ENCODE measurements around the gene PLB1. TPM values are rescaled to one million over a fixed set of nuclear protein-coding genes. Genes with fewer than 3 reads are reported as not detected.

The PLB1 gene
- polyA plus RNA-seq, 1 donor from 2014 or later: 2.8 TPM

DNA sequence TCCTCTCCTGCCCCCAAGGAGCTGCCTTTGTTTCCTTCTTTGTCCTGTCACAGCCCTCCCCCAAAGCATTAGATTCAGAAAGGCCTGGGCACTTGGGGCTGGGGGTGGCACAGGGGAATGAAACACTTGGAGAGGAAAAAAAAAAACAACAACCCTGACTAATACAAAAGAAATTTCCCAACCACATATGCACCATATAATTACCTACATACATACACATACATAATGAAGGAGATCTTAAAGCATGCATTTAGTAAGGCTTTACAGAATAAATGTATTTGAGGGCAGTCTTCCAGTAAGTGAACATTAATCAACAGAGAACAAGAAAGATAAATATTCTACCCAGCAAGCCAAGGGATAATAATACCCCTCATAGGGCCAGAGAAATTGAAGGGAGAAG is 185.7 kb downstream of the PLB1 start:
- no peak overlapping the region for H3K27ac ChIP-seq (ENCODE audit: low read length)
- H3K79me2 ChIP-seq (replicated peaks; ENCODE audit: insufficient read depth, low read length): no peaks in the 10 kb centered on the region
- no peaks in the 10 kb centered on the region for H3F3A ChIP-seq (ENCODE audit: insufficient read depth, low read length, poor library complexity, severe bottlenecking)
- H4K20me1 ChIP-seq (ENCODE audit: insufficient read depth): no peaks in the 10 kb centered on the region
- H3K36me3 ChIP-seq (ENCODE audit: insufficient read depth, low read length): no peaks in the 10 kb centered on the region
- TF ChIP-seq, protein P1, sequence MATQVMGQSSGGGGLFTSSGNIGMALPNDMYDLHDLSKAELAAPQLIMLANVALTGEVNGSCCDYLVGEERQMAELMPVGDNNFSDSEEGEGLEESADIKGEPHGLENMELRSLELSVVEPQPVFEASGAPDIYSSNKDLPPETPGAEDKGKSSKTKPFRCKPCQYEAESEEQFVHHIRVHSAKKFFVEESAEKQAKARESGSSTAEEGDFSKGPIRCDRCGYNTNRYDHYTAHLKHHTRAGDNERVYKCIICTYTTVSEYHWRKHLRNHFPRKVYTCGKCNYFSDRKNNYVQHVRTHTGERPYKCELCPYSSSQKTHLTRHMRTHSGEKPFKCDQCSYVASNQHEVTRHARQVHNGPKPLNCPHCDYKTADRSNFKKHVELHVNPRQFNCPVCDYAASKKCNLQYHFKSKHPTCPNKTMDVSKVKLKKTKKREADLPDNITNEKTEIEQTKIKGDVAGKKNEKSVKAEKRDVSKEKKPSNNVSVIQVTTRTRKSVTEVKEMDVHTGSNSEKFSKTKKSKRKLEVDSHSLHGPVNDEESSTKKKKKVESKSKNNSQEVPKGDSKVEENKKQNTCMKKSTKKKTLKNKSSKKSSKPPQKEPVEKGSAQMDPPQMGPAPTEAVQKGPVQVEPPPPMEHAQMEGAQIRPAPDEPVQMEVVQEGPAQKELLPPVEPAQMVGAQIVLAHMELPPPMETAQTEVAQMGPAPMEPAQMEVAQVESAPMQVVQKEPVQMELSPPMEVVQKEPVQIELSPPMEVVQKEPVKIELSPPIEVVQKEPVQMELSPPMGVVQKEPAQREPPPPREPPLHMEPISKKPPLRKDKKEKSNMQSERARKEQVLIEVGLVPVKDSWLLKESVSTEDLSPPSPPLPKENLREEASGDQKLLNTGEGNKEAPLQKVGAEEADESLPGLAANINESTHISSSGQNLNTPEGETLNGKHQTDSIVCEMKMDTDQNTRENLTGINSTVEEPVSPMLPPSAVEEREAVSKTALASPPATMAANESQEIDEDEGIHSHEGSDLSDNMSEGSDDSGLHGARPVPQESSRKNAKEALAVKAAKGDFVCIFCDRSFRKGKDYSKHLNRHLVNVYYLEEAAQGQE (IDR thresholded peaks at IDR 0.05; ENCODE audit: borderline replicate concordance): no peak
- H3K9ac ChIP-seq (ENCODE audit: low read length): no peak overlapping the region
- H2AFZ ChIP-seq (ENCODE audit: low read depth, low read length): no peak overlapping the region
- no peaks in the 10 kb centered on the region for H3K27me3 ChIP-seq (ENCODE audit: insufficient read depth, low read depth, low read length)
- H3K9me3 ChIP-seq (ENCODE audit: low read length): no peaks in the 10 kb centered on the region
- H3K9me2 ChIP-seq (ENCODE audit: insufficient read depth, low read length): no peaks in the 10 kb centered on the region
- H3K4me3 ChIP-seq (ENCODE audit: low read length): no peak overlapping the region
- H3K4me2 ChIP-seq (ENCODE audit: low read length): no peak overlapping the region

DNA sequence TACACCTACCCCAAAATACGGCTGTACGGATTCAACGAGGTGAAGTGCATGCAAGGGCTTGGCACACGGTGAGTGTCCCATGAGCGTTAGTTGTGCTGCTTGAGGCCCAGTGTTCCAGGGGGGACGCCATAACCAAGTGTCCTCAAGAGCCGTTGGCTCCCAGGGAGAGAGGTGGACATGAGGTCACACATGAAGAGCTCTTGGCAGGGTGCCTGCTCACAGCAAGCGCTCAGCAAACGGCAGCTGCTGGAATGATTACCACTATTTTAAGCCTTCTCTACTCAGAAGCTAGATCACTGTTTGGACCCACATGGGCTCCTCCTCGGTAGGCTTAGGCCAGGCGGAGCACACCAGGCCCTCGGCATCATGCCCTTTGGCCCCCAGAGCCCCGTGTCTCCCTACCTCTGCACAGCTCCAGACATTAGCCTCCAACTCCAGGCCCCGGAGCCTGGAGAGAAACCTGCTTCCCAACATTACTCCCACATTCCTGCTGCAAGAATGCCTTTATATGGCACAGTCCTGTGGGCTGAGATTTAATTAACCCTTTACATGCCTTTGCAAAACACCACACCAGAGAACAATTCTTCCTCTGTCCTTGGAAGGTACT is 187.3 kb downstream of the PLB1 start:
- no peaks in the 10 kb centered on the region for H3K9me3 ChIP-seq (ENCODE audit: low read length)
- no peaks in the 10 kb centered on the region for H3F3A ChIP-seq (ENCODE audit: insufficient read depth, low read length, poor library complexity, severe bottlenecking)
- H3K79me2 ChIP-seq (replicated peaks; ENCODE audit: insufficient read depth, low read length): no peaks in the 10 kb centered on the region
- no peak overlapping the region for H3K4me2 ChIP-seq (ENCODE audit: low read length)
- no peaks in the 10 kb centered on the region for H3K27me3 ChIP-seq (ENCODE audit: insufficient read depth, low read depth, low read length)
- H3K4me3 ChIP-seq (ENCODE audit: low read length): no peak overlapping the region
- H2AFZ ChIP-seq (ENCODE audit: low read depth, low read length): no peak overlapping the region
- H3K27ac ChIP-seq (ENCODE audit: low read length): no peak overlapping the region
- no peaks in the 10 kb centered on the region for H3K9me2 ChIP-seq (ENCODE audit: insufficient read depth, low read length)
- no peak for TF ChIP-seq SMC3 (conservative IDR thresholded peaks at IDR 0.05; ENCODE audit: poor library complexity)
- TF ChIP-seq EZH2 (IDR thresholded peaks at IDR 0.05; ENCODE audit: borderline replicate concordance, insufficient read depth, low read length, poor library complexity, severe bottlenecking): no peak
- no peak for TF ChIP-seq RAD21 (conservative IDR thresholded peaks at IDR 0.05)
- no peak for TF ChIP-seq MXI1 (conservative IDR thresholded peaks at IDR 0.05; ENCODE audit: poor library complexity, severe bottlenecking)
- no peaks in the 10 kb centered on the region for H3K36me3 ChIP-seq (ENCODE audit: insufficient read depth, low read length)
- no peaks in the 10 kb centered on the region for H4K20me1 ChIP-seq (ENCODE audit: insufficient read depth)
- H3K9ac ChIP-seq (ENCODE audit: low read length): no peak overlapping the region

DNA sequence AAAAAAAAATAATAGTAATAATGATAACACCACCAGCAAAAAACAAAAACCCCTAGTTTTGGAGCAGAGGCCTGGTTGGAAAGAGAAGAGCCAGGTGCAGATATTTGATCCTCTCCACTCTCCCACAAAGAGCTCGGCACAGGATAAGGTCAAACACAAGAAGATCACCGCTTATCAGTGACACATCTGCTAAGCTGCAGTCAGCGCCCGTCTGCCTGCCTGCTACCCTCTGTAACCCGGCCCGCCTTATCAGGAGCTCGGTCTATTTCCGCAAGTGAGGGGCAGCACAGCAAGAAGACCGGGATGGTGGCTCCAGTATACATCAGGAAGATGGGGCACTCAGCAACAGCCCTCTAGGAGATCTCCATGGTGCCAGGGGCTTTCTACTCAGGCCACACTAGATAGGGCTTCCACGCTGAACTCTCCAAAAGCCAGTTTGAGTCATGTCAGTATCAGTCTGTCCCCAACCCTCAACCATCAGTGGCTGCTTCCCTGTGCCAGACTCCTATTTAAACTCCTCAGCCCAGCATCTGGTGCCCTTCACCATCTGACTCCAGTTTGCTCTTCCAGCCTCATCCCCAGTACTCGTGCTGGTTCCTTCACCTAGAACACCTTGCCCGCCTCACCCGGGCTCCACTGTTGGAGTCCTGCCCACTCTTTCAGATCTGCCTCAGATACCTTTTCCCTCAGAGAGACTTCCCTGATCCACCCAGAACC is 188.4 kb downstream of the PLB1 start:
- Histone ChIP-seq H2AFZ (ENCODE audit: low read depth, low read length) (no peak overlapping the region), H3F3A (ENCODE audit: insufficient read depth, low read length, poor library complexity, severe bottlenecking) (no peaks in the 10 kb centered on the region), H3K9me3 (ENCODE audit: low read length) (no peaks in the 10 kb centered on the region), H3K9ac (ENCODE audit: low read length) (no peak overlapping the region), H3K4me2 (ENCODE audit: low read length) (no peak overlapping the region), H3K36me3 (ENCODE audit: insufficient read depth, low read length) (no peaks in the 10 kb centered on the region), H4K20me1 (ENCODE audit: insufficient read depth) (no peaks in the 10 kb centered on the region), H3K4me3 (ENCODE audit: low read length) (no peak overlapping the region), H3K79me2 (replicated peaks; ENCODE audit: insufficient read depth, low read length) (no peaks in the 10 kb centered on the region), H3K27ac (ENCODE audit: low read length) (no peak overlapping the region), H3K9me2 (ENCODE audit: insufficient read depth, low read length) (no peaks in the 10 kb centered on the region), H3K27me3 (ENCODE audit: insufficient read depth, low read depth, low read length) (no peaks in the 10 kb centered on the region)
- TF ChIP-seq MXI1 (conservative IDR thresholded peaks at IDR 0.05; ENCODE audit: poor library complexity, severe bottlenecking): no peak
- no peak for TF ChIP-seq RAD21 (conservative IDR thresholded peaks at IDR 0.05)
- TF ChIP-seq, protein P1 (IDR thresholded peaks at IDR 0.05; ENCODE audit: borderline replicate concordance): no peak
- TF ChIP-seq POLR2AphosphoS5 (IDR thresholded peaks at IDR 0.05): no peak
- no peak for TF ChIP-seq EP300 (conservative IDR thresholded peaks at IDR 0.05; ENCODE audit: poor library complexity, severe bottlenecking)
- no peak for TF ChIP-seq EZH2 (IDR thresholded peaks at IDR 0.05; ENCODE audit: borderline replicate concordance, insufficient read depth, low read length, poor library complexity, severe bottlenecking)
- TF ChIP-seq SMC3 (conservative IDR thresholded peaks at IDR 0.05; ENCODE audit: poor library complexity): no peak
- TF ChIP-seq, protein P2, sequence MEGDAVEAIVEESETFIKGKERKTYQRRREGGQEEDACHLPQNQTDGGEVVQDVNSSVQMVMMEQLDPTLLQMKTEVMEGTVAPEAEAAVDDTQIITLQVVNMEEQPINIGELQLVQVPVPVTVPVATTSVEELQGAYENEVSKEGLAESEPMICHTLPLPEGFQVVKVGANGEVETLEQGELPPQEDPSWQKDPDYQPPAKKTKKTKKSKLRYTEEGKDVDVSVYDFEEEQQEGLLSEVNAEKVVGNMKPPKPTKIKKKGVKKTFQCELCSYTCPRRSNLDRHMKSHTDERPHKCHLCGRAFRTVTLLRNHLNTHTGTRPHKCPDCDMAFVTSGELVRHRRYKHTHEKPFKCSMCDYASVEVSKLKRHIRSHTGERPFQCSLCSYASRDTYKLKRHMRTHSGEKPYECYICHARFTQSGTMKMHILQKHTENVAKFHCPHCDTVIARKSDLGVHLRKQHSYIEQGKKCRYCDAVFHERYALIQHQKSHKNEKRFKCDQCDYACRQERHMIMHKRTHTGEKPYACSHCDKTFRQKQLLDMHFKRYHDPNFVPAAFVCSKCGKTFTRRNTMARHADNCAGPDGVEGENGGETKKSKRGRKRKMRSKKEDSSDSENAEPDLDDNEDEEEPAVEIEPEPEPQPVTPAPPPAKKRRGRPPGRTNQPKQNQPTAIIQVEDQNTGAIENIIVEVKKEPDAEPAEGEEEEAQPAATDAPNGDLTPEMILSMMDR (IDR thresholded peaks at IDR 0.05; ENCODE audit: poor library complexity, severe bottlenecking): no peak
- no peak for TF ChIP-seq TAF1 (IDR thresholded peaks at IDR 0.05; ENCODE audit: low read depth)

All from neural cell (in vitro differentiated cells).